Subcutaneous abdominal adipose tissue (tissue), 5 donors: Measurements from ENCODE around the gene NECTIN2.
"Not testable (repeated sequence)": the region's sequence is repeated elsewhere in the genome, so short reads cannot be mapped to it uniquely, and the experiment has no call there.

Experiments
- H3K27ac ChIP-seq: one replicate; pipeline ENCODE4 v1.7.0; 2013; ENCODE audit warnings: low read depth, mild to moderate bottlenecking, inconsistent platforms, low read length, moderate library complexity
- H3K27me3 ChIP-seq, 5 donors: one replicate each; pipeline ENCODE4 v1.7.0; 2013; ENCODE audit warnings: low read length in 5 of 5, inconsistent platforms in 1 of 5; ENCODE audit not compliant: control insufficient read depth in 5 of 5, insufficient read depth in 4 of 5
- H3K36me3 ChIP-seq, 5 donors: one replicate each; pipeline ENCODE4 v1.7.0; 2013; ENCODE audit warnings: low read length in 5 of 5; ENCODE audit not compliant: control insufficient read depth in 5 of 5, insufficient read depth in 5 of 5
- H3K4me1 ChIP-seq, 5 donors: one replicate each; pipeline ENCODE4 v1.7.0; 2013; ENCODE audit warnings: low read length in 5 of 5, mild to moderate bottlenecking in 3 of 5, moderate library complexity in 1 of 5; ENCODE audit not compliant: control insufficient read depth in 5 of 5, insufficient read depth in 5 of 5
- H3K4me3 ChIP-seq, 5 donors: one replicate each; pipeline ENCODE4 v1.7.0; 2013; ENCODE audit warnings: low read length in 5 of 5, low read depth in 1 of 5
- H3K9ac ChIP-seq, 5 donors: one replicate each; pipeline ENCODE4 v1.7.0; 2013; ENCODE audit warnings: low read length in 5 of 5, mild to moderate bottlenecking in 4 of 5, moderate library complexity in 3 of 5
- H3K9me3 ChIP-seq, 5 donors: one replicate each; pipeline ENCODE4 v1.7.0; 2013; ENCODE audit warnings: low read length in 5 of 5; ENCODE audit not compliant: control insufficient read depth in 5 of 5
- donor health status: healthy.
- donor health status: healthy.
- donor health status: healthy.
- donor health status: healthy.
- donor health status: healthy.

Gene NECTIN2

DNA sequence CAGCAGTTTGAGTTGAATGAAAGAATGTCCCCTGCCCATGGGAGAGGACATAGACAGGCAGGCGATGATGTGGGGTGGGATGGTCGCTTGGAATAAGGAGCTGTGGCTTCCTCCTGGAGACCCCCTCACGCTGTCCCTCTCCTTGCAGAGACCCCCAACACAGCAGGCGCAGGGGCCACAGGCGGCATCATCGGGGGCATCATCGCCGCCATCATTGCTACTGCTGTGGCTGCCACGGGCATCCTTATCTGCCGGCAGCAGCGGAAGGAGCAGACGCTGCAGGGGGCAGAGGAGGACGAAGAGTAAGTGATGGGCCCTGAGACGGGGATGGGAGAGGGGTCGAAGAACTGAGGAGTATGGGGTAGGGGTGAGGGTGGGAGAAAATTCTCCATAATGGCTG is 36.0 kb downstream of the NECTIN2 start:
- Histone ChIP-seq H3K36me3 (peaks cover 0 to 54% (median 51%) of the 10 kb centered on the region in 5 donors), H3K27me3 (no peaks in the 10 kb centered on the region), H3K9ac (no peak overlapping the region), H3K4me1 (peaks cover 0 to 5% (median 0%) of the 10 kb centered on the region in 5 donors), H3K9me3 (no peaks in the 10 kb centered on the region), H3K4me3 (no peak overlapping the region), H3K27ac (no peak overlapping the region)

GRCh38 chr19:44882619-44883397 is 36.7 kb downstream of the NECTIN2 start:
- not testable (repeated sequence) for H3K9ac ChIP-seq, H3K4me3 ChIP-seq, H3K4me1 ChIP-seq, H3K27me3 ChIP-seq, H3K27ac ChIP-seq, H3K9me3 ChIP-seq
- peaks cover 0 to 52% (median 47%) of the 10 kb centered on the region in 5 donors for H3K36me3 ChIP-seq

DNA sequence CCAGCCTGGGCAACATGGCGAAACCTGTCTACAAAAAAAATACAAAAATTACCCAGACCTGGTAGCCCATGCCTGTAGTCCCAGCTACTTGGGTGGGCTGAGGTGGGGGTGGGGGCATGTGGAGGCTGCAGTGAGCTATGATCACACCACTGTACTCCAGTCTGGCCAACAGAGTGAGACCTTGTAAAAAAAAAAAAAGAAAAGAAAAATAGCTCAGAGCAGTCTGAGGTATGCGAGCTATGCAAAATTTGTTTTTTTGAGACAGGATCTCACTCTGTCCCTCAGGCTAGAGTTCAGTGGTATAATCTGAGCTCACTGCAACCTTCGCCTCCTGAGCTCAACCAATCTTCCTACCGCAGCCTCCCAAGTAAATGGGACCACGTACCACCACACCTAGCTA is 37.8 kb downstream of the NECTIN2 start:
- Histone ChIP-seq H3K27ac (no peak overlapping the region), H3K36me3 (peaks cover 0 to 48% (median 44%) of the 10 kb centered on the region in 5 donors), H3K9me3 (no peaks in the 10 kb centered on the region), H3K4me1 (peaks cover 0 to 5% (median 0%) of the 10 kb centered on the region in 5 donors), H3K27me3 (no peaks in the 10 kb centered on the region), H3K9ac (no peak overlapping the region), H3K4me3 (no peak overlapping the region)

GRCh38 chr19:44884566-44884965 is 38.5 kb downstream of the NECTIN2 start:
- Histone ChIP-seq H3K27ac (no peak overlapping the region), H3K9ac (no peak overlapping the region), H3K27me3 (no peaks in the 10 kb centered on the region), H3K4me1 (peaks cover 0 to 6% (median 1%) of the 10 kb centered on the region in 5 donors), H3K36me3 (peaks cover 0 to 44% (median 40%) of the 10 kb centered on the region in 5 donors), H3K4me3 (no peak overlapping the region), H3K9me3 (no peaks in the 10 kb centered on the region)

- peaks cover 0 to 42% (median 37%) of the 10 kb centered on the region in 5 donors for H3K36me3 ChIP-seq
- no peak overlapping the region for H3K9ac ChIP-seq
- no peak overlapping the region for H3K27ac ChIP-seq
- H3K4me3 ChIP-seq = no peak overlapping the region
- H3K27me3 ChIP-seq = no peaks in the 10 kb centered on the region
- H3K9me3 ChIP-seq = no peaks in the 10 kb centered on the region
- peaks cover 5 to 10% (median 8%) of the 10 kb centered on the region in 5 donors for H3K4me1 ChIP-seq
Measured at GRCh38 chr19:44886141-44886540, 40.0 kb downstream of the NECTIN2 start.

DNA sequence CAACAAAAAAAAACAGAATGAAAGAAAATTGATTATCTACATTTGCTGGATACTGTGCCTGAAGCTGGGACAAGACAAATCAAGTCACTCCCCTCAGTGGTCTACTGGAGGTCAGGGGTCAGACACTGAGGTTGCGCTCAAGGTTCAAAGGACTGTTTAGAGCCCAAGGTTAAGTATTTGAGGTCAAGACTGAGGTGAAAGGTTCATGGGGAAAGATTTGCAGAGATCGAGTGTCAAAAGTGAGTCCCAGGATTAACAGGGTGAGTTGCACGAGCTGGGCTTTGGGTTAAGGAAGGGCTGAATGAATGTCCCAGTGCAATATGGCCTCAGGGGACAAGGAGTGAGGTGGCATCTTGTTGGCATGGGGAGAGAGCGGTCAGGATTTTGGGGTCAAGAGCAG is 41.6 kb downstream of the NECTIN2 start:
- Histone ChIP-seq H3K9me3 (no peaks in the 10 kb centered on the region), H3K9ac (no peak overlapping the region), H3K36me3 (peaks cover 0 to 42% (median 39%) of the 10 kb centered on the region in 5 donors), H3K4me3 (no peak overlapping the region), H3K27me3 (no peaks in the 10 kb centered on the region), H3K27ac (no peak overlapping the region), H3K4me1 (peaks cover 8 to 23% (median 21%) of the 10 kb centered on the region in 5 donors)

- not testable (repeated sequence) for H3K4me3 ChIP-seq, H3K9me3 ChIP-seq, H3K9ac ChIP-seq, H3K27me3 ChIP-seq, H3K27ac ChIP-seq
- H3K36me3 ChIP-seq = peaks cover 0 to 45% (median 43%) of the 10 kb centered on the region in 5 donors
- H3K4me1 ChIP-seq = peaks cover 8 to 26% (median 24%) of the 10 kb centered on the region in 5 donors
Measured at GRCh38 chr19:44888335-44888734, 42.2 kb downstream of the NECTIN2 start.

DNA sequence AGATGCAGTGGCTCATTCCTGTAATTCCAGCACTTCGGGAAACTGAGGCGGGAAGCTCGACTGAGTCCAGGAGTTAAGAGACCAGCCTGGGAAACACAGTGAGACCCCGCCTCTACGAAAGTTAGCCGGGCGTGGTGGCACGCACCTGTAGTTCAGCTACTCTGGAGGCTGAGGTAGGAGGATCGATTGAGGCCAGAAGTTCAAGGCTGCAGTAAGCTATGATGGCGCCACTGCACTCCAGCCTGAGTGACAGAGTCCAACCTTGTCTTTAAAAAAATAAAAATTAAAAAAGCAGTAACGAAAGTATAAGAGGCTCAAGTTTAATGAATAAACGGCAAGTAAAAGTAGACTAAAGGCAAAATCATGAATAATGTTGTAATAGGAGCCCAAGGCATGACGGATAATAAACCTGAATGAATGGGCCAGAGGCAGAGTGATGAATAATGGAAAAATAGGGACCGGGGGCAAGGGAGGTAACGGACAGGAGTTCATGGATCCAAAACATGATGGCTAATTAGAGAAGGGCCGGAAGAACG is 43.8 kb downstream of the NECTIN2 start:
- no peaks in the 10 kb centered on the region for H3K27me3 ChIP-seq
- H3K9ac ChIP-seq = peak overlapping the region in 4 of 5 donors; percentile 26 to 92 (median 56)
- no peaks in the 10 kb centered on the region for H3K9me3 ChIP-seq
- H3K4me3 ChIP-seq = peak overlapping the region; percentile 73 to 80 (median 78)
- H3K27ac ChIP-seq = peak overlapping the region; percentile 85
- peaks cover 8 to 26% (median 24%) of the 10 kb centered on the region in 5 donors for H3K4me1 ChIP-seq
- H3K36me3 ChIP-seq = peaks cover 0 to 50% (median 45%) of the 10 kb centered on the region in 5 donors

DNA sequence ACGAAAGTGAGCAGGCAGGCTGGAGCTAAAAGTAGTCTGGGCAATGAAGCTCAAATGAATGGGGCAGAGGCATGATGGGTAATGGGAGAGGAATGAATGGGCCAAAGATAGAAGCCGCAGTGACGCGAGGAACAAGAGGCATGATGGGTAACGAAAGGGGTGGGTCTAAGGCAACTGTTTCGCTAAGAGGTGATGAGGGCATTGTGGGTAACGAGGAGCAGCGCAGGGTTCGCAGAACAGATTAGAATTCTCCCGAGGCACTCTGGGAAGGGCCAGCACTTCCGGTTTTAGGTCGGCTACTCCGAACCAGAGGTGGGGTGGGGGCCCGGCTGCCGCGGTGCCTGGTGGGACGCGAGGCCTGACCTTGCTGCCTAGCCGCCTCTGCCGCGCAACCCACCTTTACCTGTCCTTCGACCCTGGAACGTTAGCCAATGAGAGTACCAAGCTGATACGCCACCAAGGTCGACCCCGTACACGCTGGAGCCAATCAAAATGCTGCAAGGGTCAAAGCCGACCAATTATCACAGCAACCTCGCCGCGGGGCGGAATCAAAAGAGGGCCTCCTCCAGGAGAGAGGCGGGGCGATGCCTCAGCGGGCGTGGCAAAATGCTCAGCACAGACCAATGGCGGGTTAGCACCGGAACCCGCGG is 44.4 kb downstream of the NECTIN2 start:
- Histone ChIP-seq H3K9ac (peak overlapping the region; percentile 54 to 92 (median 66)), H3K36me3 (peaks cover 0 to 55% (median 47%) of the 10 kb centered on the region in 5 donors)

More for the DNA sequence above, 44.4 kb downstream of the NECTIN2 start:
- Histone ChIP-seq H3K27me3 (no peaks in the 10 kb centered on the region), H3K4me3 (peak overlapping the region; percentile 73 to 80 (median 78)), H3K4me1 (peaks cover 8 to 26% (median 24%) of the 10 kb centered on the region in 5 donors), H3K9me3 (no peaks in the 10 kb centered on the region), H3K27ac (peak overlapping the region; percentile 85)
